Calu3 (cell line): ENCODE data around the gene AFF4. TPM values are rescaled to one million over a fixed set of nuclear protein-coding genes. Genes with fewer than 3 reads are reported as not detected.
"Not testable (repeated sequence)": the region's sequence is repeated elsewhere in the genome, so short reads cannot be mapped to it uniquely, and the experiment has no call there.

Source experiments
- BruUV-seq: library from RNA; stranded (reverse); fragments of 400-500 nt; replicated peaks from 2 replicates; lab custom pipeline; 2021; lab: Mats Ljungman, UMichigan
- CTCF ChIA-PET: fragments of 300-600 bp; sonication (Branson Sonifier 250); formaldehyde crosslinking; loops from one replicate; lab custom pipeline; 2022; ENCODE audit warnings: antibody characterized with exemption; lab: Charles Lee
- DNase-seq: peaks from one replicate; pipeline ENCODE4 v3.0.0; 2022
- H3K27ac Mint-ChIP-seq: one replicate; pipeline ENCODE4 v1.8.0; 2022; ENCODE audit warnings: mixed read lengths; ENCODE audit not compliant: unreplicated experiment
- H3K27me3 Mint-ChIP-seq: one replicate; pipeline ENCODE4 v1.8.0; 2022; ENCODE audit warnings: mixed read lengths; ENCODE audit not compliant: unreplicated experiment
- H3K36me3 Mint-ChIP-seq: one replicate; pipeline ENCODE4 v1.8.0; 2022; ENCODE audit warnings: mild to moderate bottlenecking, moderate library complexity, mixed read lengths; ENCODE audit not compliant: insufficient read depth, unreplicated experiment
- H3K4me1 Mint-ChIP-seq: one replicate; pipeline ENCODE4 v1.8.0; 2022; ENCODE audit warnings: mild to moderate bottlenecking, low read depth, mixed read lengths; ENCODE audit not compliant: unreplicated experiment
- H3K4me3 Mint-ChIP-seq: one replicate; pipeline ENCODE4 v1.8.0; 2022; ENCODE audit warnings: mild to moderate bottlenecking, low read depth, moderate library complexity, mixed read lengths; ENCODE audit not compliant: unreplicated experiment
- H3K9me3 Mint-ChIP-seq: one replicate; pipeline ENCODE4 v1.8.0; 2022; ENCODE audit warnings: low read depth, mixed read lengths; ENCODE audit not compliant: unreplicated experiment
- CTCF ChIP-seq: fragments of 200-600 bp; IDR thresholded peaks from one replicate; pipeline ENCODE4 v1.8.0; 2022; ENCODE audit warnings: antibody characterized with exemption; ENCODE audit not compliant: unreplicated experiment
- intact Hi-C: fragments of 100-400 bp; cut with micrococcal nuclease; formaldehyde crosslinking; loops from one replicate; pipeline ENCODE4 v1.10.0; 2022; ENCODE audit not compliant: unreplicated experiment
- total RNA-seq: library from RNA; stranded (reverse); gene quantifications from 2 replicates; pipeline ENCODE4 v1.2.3, GENCODE V29; 2022

AFF4 gene
- total RNA-seq, 1 experiment from 2014 or later, result 87.1 TPM

GRCh38 chr5:132947671-132948070 is 15.8 kb downstream of the AFF4 start:
- Mint-ChIP-seq H3K9me3 (no peaks in the 10 kb centered on the region), H3K27me3 (no peaks in the 10 kb centered on the region), H3K4me1 (peaks cover 19% of the 10 kb centered on the region), H3K4me3 (no peak overlapping the region), H3K36me3 (peaks cover 14% of the 10 kb centered on the region), H3K27ac (no peak overlapping the region)
- no peak for TF ChIP-seq CTCF
- BruUV-seq, result no TSS peak
- CTCF ChIA-PET, result no interaction called here
- intact Hi-C loops, result no loop called here
- no peak for DNase-seq

GRCh38 chr5:132945315-132945714 is 18.1 kb downstream of the AFF4 start:
- H3K9me3 Mint-ChIP-seq, result not testable (repeated sequence)
- peaks cover 11% of the 10 kb centered on the region for H3K36me3 Mint-ChIP-seq

GRCh38 chr5:132943362-132944022 is 19.9 kb downstream of the AFF4 start:
- CTCF ChIA-PET, result no interaction called here
- H3K4me3 Mint-ChIP-seq, result no peak overlapping the region
- no peak for TF ChIP-seq CTCF
- H3K27me3 Mint-ChIP-seq, result no peaks in the 10 kb centered on the region
- H3K9me3 Mint-ChIP-seq, result no peaks in the 10 kb centered on the region
- peaks cover 7% of the 10 kb centered on the region for H3K36me3 Mint-ChIP-seq
- peaks cover 13% of the 10 kb centered on the region for H3K4me1 Mint-ChIP-seq
- H3K27ac Mint-ChIP-seq, result no peak overlapping the region
- intact Hi-C loops, result no loop called here
- no TSS peak for BruUV-seq
- no peak for DNase-seq

More at GRCh38 chr5:132945315-132945714, 18.1 kb downstream of the AFF4 start:
- intact Hi-C loops, DNase-seq, CTCF ChIA-PET, H3K4me3 Mint-ChIP-seq, BruUV-seq, H3K27ac Mint-ChIP-seq, H3K27me3 Mint-ChIP-seq: not testable (repeated sequence)
- H3K4me1 Mint-ChIP-seq, result peaks cover 14% of the 10 kb centered on the region

- Mint-ChIP-seq H3K36me3 (peaks cover 16% of the 10 kb centered on the region), H3K27ac (no peak overlapping the region), H3K4me3 (no peak overlapping the region), H3K9me3 (no peaks in the 10 kb centered on the region), H3K27me3 (no peaks in the 10 kb centered on the region), H3K4me1 (no peaks in the 10 kb centered on the region)
- DNase-seq, result no peak
- intact Hi-C loops, result no loop called here
- no TSS peak for BruUV-seq
- no peak for TF ChIP-seq CTCF
- CTCF ChIA-PET, result no interaction called here
These were observed 22.1 kb downstream of the AFF4 start for GRCh38 chr5:132941331-132941730.

GRCh38 chr5:132928062-132928407 is 35.4 kb downstream of the AFF4 start:
- H3K36me3 Mint-ChIP-seq, result peaks cover 46% of the 10 kb centered on the region

More at GRCh38 chr5:132928062-132928407, 35.4 kb downstream of the AFF4 start:
- no peak overlapping the region for H3K4me3 Mint-ChIP-seq
- intact Hi-C loops, result no loop called here
- CTCF ChIA-PET, result no interaction called here
- H3K4me1 Mint-ChIP-seq, result no peaks in the 10 kb centered on the region
- BruUV-seq, result no TSS peak
- no peak overlapping the region for H3K27ac Mint-ChIP-seq
- DNase-seq, result no peak
- no peaks in the 10 kb centered on the region for H3K9me3 Mint-ChIP-seq
- TF ChIP-seq CTCF, result no peak
- H3K27me3 Mint-ChIP-seq, result no peaks in the 10 kb centered on the region
